Measurements from ENCODE around the gene TCTA. TPM values are rescaled to one million over a fixed set of nuclear protein-coding genes. Genes with fewer than 3 reads are reported as not detected.

The TCTA gene
- total RNA-seq, 1 experiment from 2014 or later, result 25.7 TPM

DNA sequence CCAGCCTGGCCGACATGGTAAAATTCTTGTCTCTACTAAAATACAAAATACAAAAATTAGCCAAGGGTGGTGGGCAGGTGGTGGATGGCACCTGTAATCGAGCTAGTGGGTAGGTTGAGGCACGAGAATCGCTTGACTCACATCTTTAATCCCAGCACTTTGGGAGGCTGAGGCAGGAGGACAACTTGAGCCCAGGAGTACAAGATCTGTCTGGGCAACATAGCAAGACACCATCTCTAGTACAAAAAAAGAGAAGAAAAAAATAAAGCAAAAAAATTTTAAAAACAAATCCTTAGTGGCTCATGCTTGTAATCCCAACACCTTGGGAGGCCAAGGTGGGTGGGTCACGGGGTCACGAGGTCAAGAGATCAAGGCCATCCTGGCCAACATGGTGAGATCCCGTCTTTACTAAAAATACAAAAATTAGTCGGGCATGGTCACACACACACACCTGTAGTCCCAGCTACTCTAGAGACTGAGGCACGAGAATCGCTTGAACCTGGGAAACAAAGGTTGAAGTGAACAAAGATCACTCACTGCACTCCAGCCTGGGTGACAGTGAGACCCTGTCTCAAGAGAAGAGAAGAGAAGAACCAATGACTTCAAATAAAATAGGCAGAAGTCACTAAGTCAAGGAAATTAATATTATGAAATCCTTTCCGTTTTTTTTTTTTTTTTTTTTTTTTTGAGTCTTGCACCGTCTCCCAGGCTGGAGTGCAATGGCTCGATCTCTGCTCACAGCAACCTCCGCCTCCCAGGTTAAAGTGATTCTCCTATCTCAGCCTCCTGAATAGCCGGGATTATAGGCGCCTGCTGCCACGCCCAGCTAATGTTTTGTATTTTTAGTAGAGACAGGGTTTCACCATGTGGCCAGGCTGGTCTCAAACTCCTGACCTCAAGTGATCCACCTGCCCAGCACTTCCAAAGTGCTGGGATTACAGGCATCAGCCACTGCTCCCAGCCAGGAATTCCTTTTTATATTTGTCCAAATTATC lies 5.4 kb upstream of the TCTA start:
- DNase-seq (ENCODE audit: low spot score), result no peak
- in situ Hi-C loops (cut with HindIII; ENCODE audit: low sequenced_read_pairs), result no loop called here

DNA sequence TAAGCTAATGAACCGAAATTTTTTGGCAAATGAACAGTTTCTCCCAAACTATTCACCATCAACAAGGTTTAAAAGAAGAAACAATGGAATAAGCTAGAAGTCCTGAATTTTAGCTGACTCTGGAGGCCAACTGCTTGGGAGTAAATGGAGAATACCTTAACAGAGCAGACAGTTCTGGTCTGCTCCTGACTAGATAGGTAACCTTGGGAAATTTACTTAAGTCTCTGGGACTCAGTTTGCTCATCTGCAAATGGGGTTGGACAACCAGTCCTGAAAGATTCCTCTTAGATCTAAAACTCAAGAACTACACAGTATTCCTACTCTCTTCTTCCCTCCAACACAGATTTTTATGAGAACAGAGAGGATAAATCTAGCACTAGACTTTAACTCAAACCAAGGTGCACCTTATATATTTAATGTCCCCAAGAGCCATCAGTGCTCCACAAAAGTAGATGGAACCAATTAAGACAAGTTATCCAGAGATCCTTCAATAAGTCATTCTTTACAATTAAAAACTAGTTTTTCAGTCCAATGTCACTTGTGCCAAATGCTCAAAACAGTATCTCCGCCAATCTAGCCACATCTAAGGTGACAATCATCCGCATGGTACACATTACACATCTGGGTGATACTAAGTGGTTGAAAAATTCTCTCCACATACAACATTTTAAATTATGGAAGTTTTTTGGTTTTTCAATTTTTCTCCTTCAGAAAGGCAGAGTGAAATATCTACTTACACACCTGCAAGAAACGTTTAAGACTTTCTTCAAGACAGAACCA lies 2.0 kb upstream of the TCTA start:
- in situ Hi-C loops (cut with HindIII; ENCODE audit: low sequenced_read_pairs), result no loop called here
- no peak for DNase-seq (ENCODE audit: low spot score)

DNA sequence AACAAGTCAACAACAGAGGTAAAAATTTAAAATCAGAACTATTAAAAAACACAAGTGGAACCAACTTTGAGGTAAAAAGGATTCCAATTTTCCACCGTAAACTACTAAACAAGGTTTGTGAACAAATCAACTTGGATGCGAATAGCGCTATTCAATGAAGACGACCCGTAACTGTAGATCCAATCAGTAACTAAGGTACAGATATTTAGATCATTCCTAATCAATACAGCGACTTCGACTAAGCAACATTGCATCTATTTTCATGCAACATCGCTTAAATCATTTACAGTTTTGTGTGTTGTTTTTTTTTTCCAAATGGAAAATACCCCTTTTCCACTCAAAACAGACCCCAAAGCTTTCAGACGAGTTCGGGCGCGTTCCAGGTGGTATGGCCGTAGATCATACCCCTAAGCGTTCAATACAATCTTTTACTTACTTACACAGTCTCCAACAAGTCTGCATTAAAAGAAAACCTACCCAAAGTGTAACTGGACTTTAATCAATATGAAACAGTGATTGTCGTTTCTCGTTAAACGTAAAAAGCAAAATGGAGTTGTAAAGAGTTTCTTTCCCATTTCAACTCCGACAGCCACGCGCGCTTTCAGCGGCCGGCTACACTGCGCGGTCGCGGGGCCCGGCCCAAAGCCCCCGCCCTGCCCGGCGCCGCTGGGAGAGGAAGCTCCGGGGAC lies 1.2 kb upstream of the TCTA start:
- no peak for DNase-seq (ENCODE audit: low spot score)
- in situ Hi-C loops (cut with HindIII; ENCODE audit: low sequenced_read_pairs), result no loop called here

DNA sequence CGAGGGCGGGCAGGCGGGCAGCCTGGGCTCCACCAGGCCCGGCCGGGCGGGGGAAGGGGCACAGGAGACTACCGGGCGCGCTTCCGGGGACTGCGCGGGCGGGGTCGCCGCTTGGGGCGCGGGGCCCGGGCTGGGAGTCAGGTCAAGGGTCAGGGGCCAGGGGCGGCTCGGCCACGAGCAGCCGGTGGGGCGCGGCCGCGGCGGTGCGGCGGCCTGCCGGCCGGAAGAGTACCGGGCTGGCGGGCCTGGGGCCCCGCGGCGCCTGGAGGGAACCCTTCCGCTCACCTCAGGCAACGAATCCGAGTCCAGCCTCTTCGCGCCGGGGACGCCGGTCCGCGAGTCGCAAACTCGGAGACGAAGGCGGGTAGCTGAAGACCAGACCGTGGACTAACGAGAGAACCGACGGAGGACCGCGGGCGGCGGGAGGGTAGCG lies 672 bp upstream of the TCTA start:
- peak; percentile 30 for DNase-seq (ENCODE audit: low spot score)
- in situ Hi-C loops (cut with HindIII; ENCODE audit: low sequenced_read_pairs), result no loop called here

DNA sequence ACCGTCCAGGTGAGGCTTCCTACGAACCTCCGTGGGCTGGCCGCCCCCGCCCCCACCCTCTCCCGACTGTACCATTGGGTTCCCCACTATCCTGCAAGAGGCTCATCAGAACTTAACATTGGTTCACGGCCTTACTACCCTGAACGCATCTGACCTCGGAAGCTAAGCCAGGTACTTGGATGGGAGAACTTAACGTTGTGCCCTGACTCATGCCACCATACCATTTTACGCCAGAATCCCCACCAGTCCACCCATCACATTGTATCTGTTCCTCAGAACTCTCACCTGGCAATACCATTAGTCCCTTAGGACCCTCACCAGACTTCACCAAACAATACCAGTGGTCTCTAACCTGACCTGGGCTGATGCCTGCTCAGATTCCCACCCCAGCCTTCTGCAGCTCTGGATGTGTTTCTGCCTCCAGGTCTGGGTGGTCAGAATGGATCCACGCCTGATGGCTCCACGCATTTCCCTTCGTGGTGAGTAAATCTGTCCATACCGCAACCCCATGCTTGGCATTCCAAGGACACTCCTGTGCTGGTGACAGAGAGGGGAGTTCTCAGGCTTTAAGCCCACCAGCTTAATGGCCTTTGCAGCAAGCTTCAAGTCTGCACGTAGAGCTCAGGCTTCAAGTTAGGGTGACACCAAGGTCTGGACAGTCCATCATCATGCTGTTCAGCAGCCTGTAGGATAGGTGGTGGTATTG lies 562 bp downstream of the TCTA start:
- no peak for DNase-seq (ENCODE audit: low spot score)
- in situ Hi-C loops (cut with HindIII; ENCODE audit: low sequenced_read_pairs), result no loop called here

DNA sequence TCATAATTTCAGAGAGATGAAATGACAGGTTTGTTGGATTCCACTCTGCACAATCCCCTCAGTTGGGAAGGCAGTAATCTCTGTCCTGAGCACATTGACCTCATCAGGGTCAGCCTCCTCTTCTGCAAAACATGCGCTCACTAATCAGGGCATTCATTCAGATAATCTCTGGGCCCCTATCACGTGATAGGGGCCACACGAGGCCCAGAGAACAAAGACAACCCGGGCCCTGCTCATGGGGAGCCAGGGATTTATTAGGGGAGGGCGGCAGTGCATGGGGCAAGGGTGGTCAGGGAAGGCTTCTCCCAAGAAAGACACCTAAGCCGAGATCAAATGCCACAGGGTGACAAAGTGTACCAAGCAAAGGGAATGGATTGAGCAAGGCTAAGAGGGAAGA lies 1.1 kb downstream of the TCTA start:
- no peak for DNase-seq (ENCODE audit: low spot score)
- in situ Hi-C loops (cut with HindIII; ENCODE audit: low sequenced_read_pairs), result no loop called here

DNA sequence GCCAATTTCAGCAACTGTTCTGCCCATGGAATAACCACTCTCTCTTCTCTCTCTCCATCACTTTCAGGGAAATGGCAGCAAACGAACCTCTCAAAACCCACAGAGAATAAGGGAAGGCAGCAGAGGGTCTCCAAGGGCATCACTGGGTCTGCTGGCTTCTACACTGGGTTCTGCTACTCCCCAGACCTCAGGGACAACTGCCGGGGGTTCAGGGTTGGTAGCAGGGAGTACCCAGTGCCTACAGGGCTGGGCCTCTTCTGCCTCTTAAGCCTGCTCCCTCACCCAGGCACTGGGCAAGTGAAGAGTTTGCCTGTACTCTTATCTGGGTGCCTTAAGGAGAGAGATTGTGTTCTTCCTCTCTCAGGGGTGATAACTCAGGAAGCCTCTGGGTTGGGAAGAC lies 2.5 kb downstream of the TCTA start:
- in situ Hi-C loops (cut with HindIII; ENCODE audit: low sequenced_read_pairs), result no loop called here
- no peak for DNase-seq (ENCODE audit: low spot score)

DNA sequence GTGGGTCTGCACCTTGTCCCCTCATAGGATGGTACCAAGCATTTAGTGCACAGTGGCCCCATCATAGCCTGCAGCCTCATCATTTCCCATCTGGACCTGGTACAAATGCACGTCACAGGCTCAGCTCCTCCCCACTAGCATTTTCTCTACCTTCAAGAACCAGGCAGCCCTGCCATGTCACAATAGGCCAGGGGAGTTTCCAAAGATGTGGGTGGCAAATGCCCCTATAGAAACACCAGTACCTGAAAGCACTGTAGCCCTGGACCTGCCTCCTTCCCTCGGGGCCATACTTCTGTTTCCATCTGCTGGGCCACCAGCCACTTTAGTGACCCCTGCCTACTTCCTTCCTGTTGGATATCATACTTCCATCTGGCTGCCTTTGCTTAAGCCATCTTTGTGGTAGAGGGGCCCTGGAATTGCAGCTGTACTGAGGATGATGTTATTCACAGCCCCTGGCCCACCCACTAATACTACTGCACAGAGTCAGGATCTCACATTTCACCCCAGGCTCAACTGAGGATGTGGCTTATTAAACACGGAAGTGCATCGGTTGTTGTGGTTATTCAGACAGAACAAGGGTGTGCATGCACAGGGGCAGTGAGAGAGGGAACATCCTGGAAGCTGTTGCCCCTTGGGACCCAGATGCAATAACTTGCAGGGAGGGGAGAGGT lies 3.8 kb downstream of the TCTA start:
- no peak for DNase-seq (ENCODE audit: low spot score)
- in situ Hi-C loops (cut with HindIII; ENCODE audit: low sequenced_read_pairs), result no loop called here

DNA sequence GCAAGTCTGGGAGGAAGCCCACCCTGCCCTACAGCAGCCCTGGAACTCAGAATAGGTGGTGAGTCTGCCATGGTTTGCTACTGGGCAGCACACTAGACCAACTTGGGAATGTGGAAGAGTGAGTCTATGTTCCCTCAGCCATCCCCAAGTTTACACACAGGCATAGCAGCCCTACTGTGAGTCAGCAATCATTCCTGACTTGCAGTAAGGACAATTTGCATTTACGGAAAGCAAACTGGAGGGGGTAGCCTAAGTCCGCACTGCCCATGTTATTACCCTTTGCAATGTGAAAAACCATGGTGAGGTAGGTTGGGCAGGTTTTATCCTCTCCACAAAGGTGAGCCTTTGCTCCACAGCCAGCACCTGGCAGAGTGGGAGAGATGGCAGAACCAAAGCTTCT lies 4.6 kb downstream of the TCTA start:
- in situ Hi-C loops (cut with HindIII; ENCODE audit: low sequenced_read_pairs), result no loop called here
- DNase-seq (ENCODE audit: low spot score), result no peak

DNA sequence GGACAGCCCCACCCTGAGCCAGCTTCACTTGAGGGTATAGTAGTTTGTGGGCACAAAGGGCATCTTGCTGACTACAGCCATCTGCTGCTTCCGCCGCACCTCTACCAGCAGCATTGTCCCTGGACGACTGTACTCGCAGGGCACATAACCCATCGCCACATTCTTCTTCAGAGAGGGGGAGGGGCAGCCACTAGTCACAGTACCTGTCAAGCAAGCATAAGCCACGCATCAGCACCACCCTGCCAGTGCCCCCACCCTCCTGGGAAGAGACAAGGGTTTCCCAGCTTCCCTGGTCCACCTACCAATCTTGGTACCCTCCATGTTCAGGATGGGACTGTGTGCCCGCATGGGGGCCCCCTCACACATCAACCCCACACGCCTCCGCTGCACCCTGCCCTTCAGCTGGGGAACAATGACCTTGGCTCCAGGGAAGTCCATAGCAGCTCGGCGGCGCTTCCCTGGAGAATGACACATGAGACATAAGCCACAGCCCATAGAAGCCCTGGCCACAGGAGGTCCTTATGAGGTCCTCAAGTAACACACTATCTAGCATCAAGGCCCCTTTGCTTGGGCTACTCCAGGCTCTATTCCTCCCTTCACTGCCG lies 5.4 kb downstream of the TCTA start:
- DNase-seq (ENCODE audit: low spot score), result no peak
- in situ Hi-C loops (cut with HindIII; ENCODE audit: low sequenced_read_pairs), result no loop called here

DNA sequence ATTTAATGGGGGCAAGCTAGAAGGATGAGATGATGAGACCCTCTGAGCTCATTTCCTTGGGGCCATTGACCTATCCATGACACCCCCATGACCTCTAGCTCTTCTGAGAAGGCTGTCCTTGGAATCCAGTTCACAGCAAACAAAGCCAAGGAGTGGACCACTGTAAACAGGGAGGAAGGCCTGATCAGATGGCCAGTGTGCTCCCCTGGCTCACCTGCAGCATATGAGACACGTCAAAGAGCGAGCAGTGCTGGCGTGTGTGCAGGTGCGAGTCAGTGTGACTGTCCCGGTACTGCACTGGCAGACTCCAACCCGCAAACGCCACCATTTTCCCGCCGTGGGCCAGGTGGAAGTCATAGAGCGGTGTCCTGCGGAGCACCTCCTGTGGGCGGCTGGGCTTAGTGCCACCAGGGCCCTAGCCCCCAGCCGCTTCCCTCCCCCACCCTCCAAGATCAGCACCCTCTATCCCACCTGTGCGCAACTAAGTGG lies 9.7 kb downstream of the TCTA start:
- no peak for DNase-seq (ENCODE audit: low spot score)
- in situ Hi-C loops (cut with HindIII; ENCODE audit: low sequenced_read_pairs), result no loop called here

DNA sequence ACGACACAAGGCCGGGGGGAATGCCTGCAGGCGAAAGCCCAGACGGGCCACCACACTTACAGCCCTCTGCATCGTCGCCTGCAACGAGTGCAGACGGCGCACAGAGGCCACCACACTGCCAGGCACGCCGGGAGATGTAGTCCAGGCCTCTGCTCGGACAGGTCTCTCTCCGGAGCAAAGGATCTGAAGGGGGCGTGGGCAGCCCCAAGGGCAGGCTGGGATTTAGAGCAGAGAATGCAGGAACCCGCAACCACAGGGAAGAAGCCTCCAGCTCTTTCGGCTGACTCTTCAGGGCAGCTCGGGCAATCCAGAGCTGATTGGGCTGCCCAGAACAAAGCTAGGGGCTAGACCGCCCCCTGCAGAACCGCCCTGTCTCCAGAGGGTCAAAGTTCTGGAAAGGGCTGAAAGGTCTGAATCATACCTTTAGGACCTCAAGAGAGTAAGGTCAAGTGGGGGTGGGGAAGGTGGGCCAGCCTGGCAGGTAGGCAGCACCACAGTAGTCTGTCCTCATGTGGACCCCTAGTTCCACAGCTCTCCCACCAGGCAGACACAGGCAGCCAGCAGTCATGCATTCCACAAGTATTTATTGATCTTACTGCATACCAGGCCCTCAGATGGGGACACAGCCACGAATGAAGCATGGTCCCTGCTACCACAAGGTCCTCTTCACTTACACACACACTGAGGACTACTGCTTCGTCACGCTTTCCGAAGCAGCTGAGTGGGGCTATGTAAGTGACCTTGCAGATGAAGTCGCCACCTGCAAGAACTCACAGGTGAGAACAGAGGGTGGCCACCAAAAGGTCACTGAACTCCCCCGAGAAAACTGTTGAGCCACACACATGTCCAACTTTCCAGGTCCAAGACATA lies 10.4 kb downstream of the TCTA start, which contains the start of gene AMT:
TSS of gene AMT (minus strand) at position 95 of the 870 bp plus-strand sequence. CDS start at position 72, 23 bp downstream.
- peak; percentile 82 for DNase-seq (ENCODE audit: low spot score)
- in situ Hi-C loops (cut with HindIII; ENCODE audit: low sequenced_read_pairs), result no loop called here

DNA sequence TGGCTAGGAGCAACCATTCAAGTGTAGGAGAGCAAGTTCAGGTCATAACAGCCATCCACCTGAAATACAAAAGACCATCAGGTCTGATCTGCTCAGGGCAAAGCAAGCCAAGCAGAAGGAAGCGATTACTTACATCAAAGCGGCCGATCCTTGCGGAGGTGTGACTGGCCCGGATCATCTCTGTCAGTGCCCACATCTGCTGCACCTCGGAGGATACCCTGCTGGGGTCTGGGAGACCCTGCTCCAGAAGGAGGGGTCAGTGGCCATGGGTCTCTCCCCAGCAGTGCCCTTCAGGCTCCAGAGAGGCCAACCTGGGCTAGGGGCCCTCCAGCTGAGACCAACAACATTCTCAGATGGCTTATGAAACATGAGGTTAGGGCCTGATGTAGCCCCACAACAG lies 12.6 kb downstream of the TCTA start:
- no peak for DNase-seq (ENCODE audit: low spot score)
- in situ Hi-C loops (cut with HindIII; ENCODE audit: low sequenced_read_pairs), result no loop called here

DNA sequence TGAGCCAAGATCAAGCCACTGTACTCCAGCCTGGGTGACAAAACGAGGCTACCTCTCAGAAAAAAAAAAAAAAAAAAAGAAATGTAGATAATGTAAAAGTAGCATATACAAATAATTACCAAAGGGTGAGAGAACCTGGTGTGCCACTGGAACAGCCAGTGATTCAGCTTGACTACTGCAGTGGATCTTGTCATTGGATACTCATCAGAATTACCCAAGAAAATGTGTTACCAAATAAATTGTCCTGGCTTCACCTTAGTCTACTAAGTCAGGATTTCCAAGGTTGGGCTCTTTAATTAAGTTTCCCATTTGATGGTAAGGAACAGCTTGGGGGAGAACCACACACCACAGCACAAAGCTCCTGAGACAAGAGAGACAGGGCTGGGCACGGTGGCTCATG lies 15.4 kb downstream of the TCTA start:
- in situ Hi-C loops (cut with HindIII; ENCODE audit: low sequenced_read_pairs), result no loop called here
- no peak for DNase-seq (ENCODE audit: low spot score)

DNA sequence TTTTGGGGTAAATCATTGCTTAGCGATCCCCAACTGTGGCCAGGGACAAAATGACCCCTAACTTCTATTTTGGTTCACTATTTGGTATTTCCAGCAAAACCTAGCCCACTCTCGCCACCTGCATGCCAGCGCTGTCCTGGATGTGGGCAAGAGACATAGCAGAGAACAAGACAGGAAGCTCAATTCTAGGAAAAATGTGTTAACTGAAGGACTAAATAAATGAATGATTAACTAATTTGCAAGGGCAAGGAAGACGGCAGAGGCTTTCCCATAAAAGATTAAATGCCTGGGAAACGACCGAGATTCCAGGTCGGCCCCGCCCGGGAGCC lies 16.5 kb downstream of the TCTA start:
- in situ Hi-C loops (cut with HindIII; ENCODE audit: low sequenced_read_pairs), result no loop called here
- DNase-seq (ENCODE audit: low spot score), result no peak

DNA sequence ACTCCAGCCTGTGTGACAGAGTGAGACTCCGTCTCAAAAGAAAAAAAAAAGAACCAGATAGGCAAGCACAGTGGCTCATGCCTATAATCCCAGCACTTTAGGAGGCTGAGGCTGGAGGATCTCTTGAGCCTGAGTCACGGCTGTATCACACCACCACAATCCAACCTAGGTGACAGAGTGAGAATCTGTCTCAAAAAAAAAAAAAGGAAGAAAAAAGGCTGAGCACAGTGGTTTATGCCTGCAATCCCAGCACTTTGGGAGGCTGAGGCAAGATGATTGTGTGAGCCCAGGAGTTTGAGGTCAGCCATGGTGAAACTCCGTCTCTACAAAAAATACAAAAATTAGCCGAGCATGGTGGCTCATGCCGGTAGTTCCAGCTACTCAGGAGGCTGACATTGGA lies 22.5 kb downstream of the TCTA start:
- in situ Hi-C loops (cut with HindIII; ENCODE audit: low sequenced_read_pairs), result no loop called here
- DNase-seq (ENCODE audit: low spot score), result no peak

DNA sequence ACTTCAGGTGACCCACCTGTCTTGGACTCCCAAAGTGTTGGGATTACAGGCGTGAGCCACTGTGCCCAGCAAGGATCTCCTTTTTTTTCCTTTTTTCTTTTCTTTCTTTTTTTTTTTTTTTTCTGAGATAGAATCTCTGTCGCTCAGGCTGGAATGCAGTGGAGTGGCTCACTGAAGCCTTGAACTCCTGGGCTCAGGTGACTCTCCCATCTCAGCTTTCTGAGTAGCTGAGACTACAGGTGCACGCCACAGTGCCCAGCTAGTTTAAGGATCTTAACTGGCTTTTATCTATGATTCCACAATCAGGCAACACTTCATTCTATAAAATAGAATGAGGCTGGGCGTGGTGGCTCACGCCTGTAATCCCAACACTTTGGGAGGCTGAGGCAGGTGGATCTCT lies 33.2 kb downstream of the TCTA start:
- no peak for DNase-seq (ENCODE audit: low spot score)
- in situ Hi-C loops (cut with HindIII; ENCODE audit: low sequenced_read_pairs), result no loop called here

All from G401 (cell line).